Measurements from ENCODE around the gene PLCB1.

PLCB1 gene

GRCh38 chr20:8315639-8316573 lies 183.8 kb downstream of the PLCB1 start:
- no peak for DNase-seq (ENCODE audit: low read depth, low spot score)
- no peak overlapping the region for H3K4me3 ChIP-seq (ENCODE audit: low read length)

GRCh38 chr20:8317448-8317847 lies 185.4 kb downstream of the PLCB1 start:
- DNase-seq (ENCODE audit: low read depth, low spot score): no peak

DNA sequence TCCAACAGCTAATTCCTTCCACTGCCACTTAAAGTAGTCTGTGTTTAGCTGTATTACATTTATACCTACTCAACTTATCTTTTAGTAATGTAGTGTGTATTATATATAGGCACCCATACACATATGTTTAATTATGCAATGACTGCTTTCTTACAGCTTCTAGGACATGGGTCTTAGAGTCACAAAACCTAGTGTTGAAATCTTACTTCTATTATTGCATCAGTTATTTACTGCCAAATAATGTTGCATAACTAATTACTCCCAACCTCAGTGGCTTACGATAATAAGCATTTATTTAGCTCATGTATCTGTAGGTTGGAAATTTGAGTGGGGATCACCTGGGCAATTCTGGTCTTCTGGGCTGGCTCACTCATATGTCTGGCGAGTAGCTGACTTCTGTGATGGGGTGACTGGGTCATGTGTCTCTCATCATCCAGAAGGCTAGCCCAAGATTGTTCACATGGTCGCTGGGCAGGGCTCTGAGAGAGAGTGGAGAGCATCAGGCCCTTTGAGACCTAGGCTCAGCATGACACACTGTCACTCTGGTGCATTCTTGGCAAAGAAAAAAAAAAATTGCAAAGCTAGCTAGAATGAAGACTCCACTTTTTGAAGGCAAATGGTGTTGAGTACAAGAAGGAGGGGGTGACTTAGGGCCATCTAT lies 187.0 kb downstream of the PLCB1 start:
- no peak for DNase-seq (ENCODE audit: low read depth, low spot score)
- no peak overlapping the region for H3K4me3 ChIP-seq (ENCODE audit: low read length)

More at GRCh38 chr20:8317448-8317847, 185.4 kb downstream of the PLCB1 start:
- H3K4me3 ChIP-seq (ENCODE audit: low read length): no peak overlapping the region

DNA sequence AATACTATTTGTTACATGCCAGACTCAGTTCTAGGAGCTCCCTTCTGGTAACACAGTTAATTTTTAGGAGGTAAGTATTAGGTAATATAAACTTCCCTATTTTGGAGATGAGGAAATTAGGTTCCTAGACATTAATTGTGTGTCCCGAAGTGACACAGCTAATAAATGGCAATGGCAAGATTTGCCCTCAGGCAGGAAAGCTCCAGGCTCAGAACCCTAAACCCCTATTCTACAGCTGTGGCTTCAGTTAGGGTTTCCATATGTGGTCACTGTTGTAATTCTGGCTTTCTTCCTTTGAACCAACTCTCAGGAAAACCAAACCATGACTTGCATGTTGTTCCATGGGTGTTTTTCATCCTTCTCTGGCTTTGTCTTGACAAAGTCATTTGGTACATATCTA lies 188.2 kb downstream of the PLCB1 start:
- H3K4me3 ChIP-seq (ENCODE audit: low read length): no peak overlapping the region
- no peak for DNase-seq (ENCODE audit: low read depth, low spot score)

DNA sequence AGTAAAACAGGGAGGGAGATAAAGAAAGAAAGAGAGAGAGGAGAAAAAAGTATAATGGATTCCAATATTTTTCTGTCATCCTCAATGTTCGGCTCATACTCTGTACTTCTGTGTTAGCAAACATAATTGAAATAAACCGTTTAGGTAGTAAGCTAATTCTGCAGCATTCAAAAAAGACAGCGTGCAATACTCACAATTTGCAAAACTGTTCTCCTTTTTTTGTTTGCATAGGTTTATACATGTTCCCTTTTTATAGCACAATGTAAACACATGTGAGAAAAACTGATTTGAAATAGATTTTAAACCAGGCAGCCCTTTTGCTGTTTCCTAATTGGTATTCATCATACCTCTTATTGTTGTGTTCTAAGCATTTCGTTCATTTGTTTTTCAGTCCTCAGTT lies 188.9 kb downstream of the PLCB1 start:
- no peak for DNase-seq (ENCODE audit: low read depth, low spot score)
- H3K4me3 ChIP-seq (ENCODE audit: low read length): no peak overlapping the region

GRCh38 chr20:8322662-8323217 lies 190.7 kb downstream of the PLCB1 start:
- no peak overlapping the region for H3K4me3 ChIP-seq (ENCODE audit: low read length)
- no peak for DNase-seq (ENCODE audit: low read depth, low spot score)

GRCh38 chr20:8326191-8326590 lies 194.1 kb downstream of the PLCB1 start:
- no peak for DNase-seq (ENCODE audit: low read depth, low spot score)

GRCh38 chr20:8326899-8327298 lies 194.8 kb downstream of the PLCB1 start:
- DNase-seq (ENCODE audit: low read depth, low spot score): no peak
- H3K4me3 ChIP-seq (ENCODE audit: low read length): no peak overlapping the region

More at GRCh38 chr20:8326191-8326590, 194.1 kb downstream of the PLCB1 start:
- no peak overlapping the region for H3K4me3 ChIP-seq (ENCODE audit: low read length)

- no peak overlapping the region for H3K4me3 ChIP-seq (ENCODE audit: low read length)
- DNase-seq (ENCODE audit: low read depth, low spot score): no peak
Observed at GRCh38 chr20:8328189-8328588, 196.1 kb downstream of the PLCB1 start.

DNA sequence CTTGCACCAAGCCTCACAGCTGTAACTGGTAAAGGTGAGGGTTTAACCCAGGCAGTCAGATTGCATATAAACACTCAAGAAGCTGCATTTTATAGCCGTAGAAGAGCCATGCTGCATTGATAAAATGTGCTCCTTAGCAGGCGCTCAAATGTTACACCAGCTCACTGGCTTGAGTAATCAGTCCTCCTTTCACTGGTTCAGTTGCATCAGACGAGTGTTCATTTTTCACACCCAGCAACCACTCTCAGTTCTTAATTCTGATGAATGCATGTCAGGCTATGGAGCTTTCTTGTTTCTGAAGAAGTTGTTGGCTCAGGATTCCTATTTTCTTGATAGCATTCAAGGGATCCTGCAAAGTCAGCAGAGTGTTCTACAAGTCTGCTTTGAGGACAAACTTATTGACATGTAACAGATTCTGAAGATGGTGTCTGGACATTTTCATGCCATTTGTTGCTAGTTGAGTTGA lies 198.3 kb downstream of the PLCB1 start:
- DNase-seq (ENCODE audit: low read depth, low spot score): no peak
- no peak overlapping the region for H3K4me3 ChIP-seq (ENCODE audit: low read length)

DNA sequence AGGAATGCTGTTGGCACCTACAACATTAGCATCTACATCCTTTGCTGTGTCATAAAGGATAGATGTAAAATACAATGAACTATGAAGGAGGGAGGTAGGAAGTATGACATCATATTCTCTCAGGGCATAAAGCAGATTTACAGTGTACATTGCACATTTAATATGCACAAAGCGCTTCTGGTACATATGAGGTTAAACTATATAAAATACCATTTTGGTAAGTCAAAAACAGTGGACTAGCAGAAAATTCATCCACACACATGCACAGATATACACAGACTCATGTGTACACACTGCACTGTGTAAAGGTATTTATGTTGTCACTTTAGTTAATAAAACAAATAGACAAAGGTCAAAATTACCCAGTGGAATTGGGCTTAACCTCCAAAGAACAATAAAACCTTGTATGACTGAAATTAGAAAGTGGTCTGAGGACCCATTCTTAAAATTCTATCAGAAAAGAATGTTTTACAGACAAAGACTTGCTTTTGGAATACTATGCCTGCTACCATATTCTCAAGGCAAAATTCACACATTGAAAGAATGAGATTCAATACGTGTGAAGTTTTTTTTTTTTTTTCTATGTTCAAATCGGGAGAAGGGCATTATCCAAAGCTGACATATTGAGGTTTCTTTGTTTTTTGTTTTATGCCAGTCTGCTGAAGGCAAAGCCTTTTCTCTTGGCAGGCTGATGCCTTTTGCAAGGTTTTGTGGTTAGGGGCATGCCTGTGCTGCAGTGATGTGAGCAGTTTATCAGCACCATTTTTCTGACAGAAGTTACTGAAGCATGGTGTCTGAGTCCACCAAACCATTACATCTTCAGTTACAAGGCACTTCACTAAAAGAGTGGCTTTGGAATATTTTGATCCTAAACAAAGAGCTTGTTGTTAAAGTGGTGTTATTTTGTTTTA lies 199.0 kb downstream of the PLCB1 start:
- H3K4me3 ChIP-seq (ENCODE audit: low read length): no peak overlapping the region
- peak; percentile 73 for DNase-seq (ENCODE audit: low read depth, low spot score)

DNA sequence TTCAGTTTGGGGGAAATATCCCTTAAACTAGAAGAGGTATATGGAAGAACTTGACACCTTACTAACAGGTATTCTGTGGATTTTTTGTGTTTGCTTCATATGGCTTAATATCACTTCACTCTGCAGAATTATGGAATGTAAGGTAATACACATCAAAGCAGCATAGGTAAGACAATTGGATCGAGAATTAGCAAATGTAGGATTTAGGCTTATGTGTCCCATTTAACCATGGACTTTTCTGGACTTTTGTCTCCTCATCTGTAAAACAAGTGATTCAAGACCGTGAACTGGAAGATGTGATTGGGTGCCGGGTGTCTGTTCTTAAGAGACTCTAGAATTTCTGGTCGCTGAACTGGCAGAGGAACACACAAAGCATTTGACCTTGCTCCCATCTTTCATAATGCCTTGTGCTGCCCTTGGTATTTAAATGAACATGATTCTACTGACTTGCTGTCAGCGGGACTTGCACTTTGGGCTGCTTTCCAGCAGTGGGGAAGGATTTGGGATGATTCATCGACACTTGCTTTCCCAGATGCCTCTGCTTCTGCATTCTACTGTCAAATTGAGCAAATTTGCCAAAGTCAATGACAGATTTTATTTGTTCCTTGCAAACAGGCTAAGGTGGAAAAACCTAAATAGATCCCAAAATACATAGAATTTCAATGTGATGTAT lies 199.8 kb downstream of the PLCB1 start:
- H3K4me3 ChIP-seq (ENCODE audit: low read length): no peak overlapping the region
- DNase-seq (ENCODE audit: low read depth, low spot score): no peak

- no peak for DNase-seq (ENCODE audit: low read depth, low spot score)
- H3K4me3 ChIP-seq (ENCODE audit: low read length): no peak overlapping the region
Observed at GRCh38 chr20:8334641-8335040, 202.6 kb downstream of the PLCB1 start.

DNA sequence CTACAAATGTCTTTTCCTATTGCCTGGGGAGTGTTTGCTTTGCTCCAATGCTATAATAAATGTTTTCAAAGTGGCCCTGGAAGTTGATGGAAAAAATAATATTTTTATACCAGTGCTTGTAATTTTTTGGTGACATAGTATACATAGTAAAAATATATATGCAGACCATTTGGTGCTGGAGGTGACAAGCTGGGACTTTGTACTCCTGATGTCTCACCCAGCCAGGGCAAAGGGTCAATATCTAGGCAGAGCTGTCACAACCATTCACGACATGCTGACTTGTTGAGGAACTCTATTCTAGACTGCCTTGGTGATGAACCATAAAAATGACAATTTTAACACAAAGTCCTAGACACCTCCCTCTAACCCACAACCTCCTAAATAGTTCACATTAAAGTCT lies 203.0 kb downstream of the PLCB1 start:
- H3K4me3 ChIP-seq (ENCODE audit: low read length): no peak overlapping the region
- no peak for DNase-seq (ENCODE audit: low read depth, low spot score)

- H3K4me3 ChIP-seq (ENCODE audit: low read length): no peak overlapping the region
- no peak for DNase-seq (ENCODE audit: low read depth, low spot score)
Observed at GRCh38 chr20:8335495-8336195, 203.6 kb downstream of the PLCB1 start.

- H3K4me3 ChIP-seq (ENCODE audit: low read length): no peak overlapping the region
- DNase-seq (ENCODE audit: low read depth, low spot score): no peak
Observed at GRCh38 chr20:8339349-8339748, 207.3 kb downstream of the PLCB1 start.

- DNase-seq (ENCODE audit: low read depth, low spot score): no peak
- no peak overlapping the region for H3K4me3 ChIP-seq (ENCODE audit: low read length)
Observed at GRCh38 chr20:8342391-8342790, 210.3 kb downstream of the PLCB1 start.

GRCh38 chr20:8344106-8344505 lies 212.0 kb downstream of the PLCB1 start:
- no peak overlapping the region for H3K4me3 ChIP-seq (ENCODE audit: low read length)
- DNase-seq (ENCODE audit: low read depth, low spot score): no peak

All from Jurkat, Clone E6-1 (cell line).